SK-N-SH (cell line): Measurements from ENCODE around the gene DAB2IP. TPM values are rescaled to one million over a fixed set of nuclear protein-coding genes. Genes with fewer than 3 reads are reported as not detected.

Experiments used
- CTCF ChIA-PET: fragments of 300-600, 350-600 bp; formaldehyde crosslinking; extraction: SDS; loops from one replicate; lab custom pipeline; 2021; lab: Yijun Ruan, JAX
- POLR2A ChIA-PET: fragments of 350-600 bp; sonication (Branson Sonifier 250); formaldehyde crosslinking; extraction: SDS; loops from one replicate; lab custom pipeline; 2020; ENCODE audit warnings: antibody characterized with exemption, inconsistent platforms; lab: Yijun Ruan, JAX
- DNase-seq: peaks from one replicate; pipeline ENCODE4 v3.0.0; 2012
- H2AFZ ChIP-seq: fragments of 200-600 bp; sonication (generic); 2 replicates; pipeline ENCODE4 v1.8.1; 2016; ENCODE audit warnings: antibody characterized with exemption, mild to moderate bottlenecking, low read depth
- H3F3A ChIP-seq: fragments of 200-600 bp; sonication (generic); replicated peaks from 2 replicates; pipeline ENCODE3; 2016; ENCODE audit warnings: antibody characterized with exemption, mild to moderate bottlenecking; ENCODE audit not compliant: insufficient read depth
- H3K27ac ChIP-seq, 2 experiments: fragments of 200-500 bp in 1 of 2; fragments of 200-600 bp in 1 of 2; sonication (Bioruptor generic) in 1 of 2; sonication (generic), shearing (Covaris generic) in 1 of 2; 2 replicates each; pipeline versions ENCODE4 v1.5.1 to v1.6.1; 2014 to 2016; ENCODE audit warnings: low read depth in 2 of 2, inconsistent platforms in 1 of 2, low read length in 1 of 2, mild to moderate bottlenecking in 1 of 2, mixed read lengths in 1 of 2
- H3K27me3 ChIP-seq: fragments of 200-600 bp; sonication (generic), shearing (Covaris generic); 2 replicates; pipeline ENCODE4 v1.6.1; 2016; ENCODE audit warnings: mixed run types; ENCODE audit not compliant: insufficient read depth
- H3K36me3 ChIP-seq, 2 experiments: fragments of 200-500 bp in 1 of 2; fragments of 200-600 bp in 1 of 2; sonication (Bioruptor generic) in 1 of 2; sonication (generic) in 1 of 2; replicated peaks in 1 of 2; 2 replicates each; pipeline versions ENCODE3 to v1.5.1; 2014 to 2016; ENCODE audit warnings: low read length in 1 of 2, mild to moderate bottlenecking in 1 of 2; ENCODE audit not compliant: insufficient read depth in 2 of 2, control insufficient read depth in 1 of 2
- H3K4me1 ChIP-seq, 2 experiments: fragments of 200-500 bp in 1 of 2; fragments of 200-600 bp in 1 of 2; sonication (Bioruptor generic) in 1 of 2; sonication (generic), shearing (Covaris generic) in 1 of 2; 2 replicates each; pipeline versions ENCODE4 v1.5.1 to v1.6.1; 2014 to 2016; ENCODE audit warnings: low read depth in 1 of 2, low read length in 1 of 2, mixed run types in 1 of 2; ENCODE audit not compliant: insufficient read depth in 2 of 2, control insufficient read depth in 1 of 2
- H3K4me2 ChIP-seq: fragments of 200-600 bp; sonication (generic), shearing (Covaris generic); 2 replicates; pipeline ENCODE4 v1.6.1; 2017; ENCODE audit warnings: mixed run types
- H3K4me3 ChIP-seq, 2 experiments: fragments of 200-500 bp in 1 of 2; fragments of 200-600 bp in 1 of 2; sonication (Bioruptor generic) in 1 of 2; sonication (generic), shearing (Covaris generic) in 1 of 2; 2 replicates each; pipeline versions ENCODE4 v1.5.1 to v1.8.1; 2014 to 2016; ENCODE audit warnings: low read depth in 2 of 2, inconsistent platforms in 1 of 2, low read length in 1 of 2, mild to moderate bottlenecking in 1 of 2, mixed read lengths in 1 of 2, moderate library complexity in 1 of 2
- H3K79me2 ChIP-seq: fragments of 200-600 bp; sonication (generic); 2 replicates; pipeline ENCODE4 v1.8.1; 2017; ENCODE audit warnings: mild to moderate bottlenecking; ENCODE audit not compliant: insufficient read depth
- H3K9ac ChIP-seq: fragments of 200-600 bp; sonication (generic); 2 replicates; pipeline ENCODE4 v1.6.1; 2017; ENCODE audit warnings: mixed run types
- H3K9me2 ChIP-seq: fragments of 200-600 bp; sonication (generic); 2 replicates; pipeline ENCODE4 v1.6.1; 2017; ENCODE audit warnings: mixed run types
- H3K9me3 ChIP-seq: fragments of 200-600 bp; sonication (generic); 2 replicates; pipeline ENCODE4 v1.6.1; 2017; ENCODE audit warnings: mixed run types, mild to moderate bottlenecking, moderate library complexity
- H4K20me1 ChIP-seq: fragments of 200-600 bp; sonication (generic); 2 replicates; pipeline ENCODE4 v1.6.1; 2017; ENCODE audit warnings: mild to moderate bottlenecking, mixed run types; ENCODE audit not compliant: insufficient read depth
- CHD2 ChIP-seq: fragments of 150-350 bp; IDR thresholded peaks from 2 replicates; pipeline ENCODE4 v1.6.1; 2018; ENCODE audit warnings: low read length; ENCODE audit not compliant: partially characterized antibody
- EP300 ChIP-seq, 2 experiments: IDR thresholded peaks; 2 replicates each; pipeline versions ENCODE4 v1.4.0 to v1.6.1; 2012; ENCODE audit warnings: borderline replicate concordance in 1 of 2, low read depth in 1 of 2, low read length in 1 of 2
- EZH2phosphoT487 ChIP-seq: fragments of 200-600 bp; sonication (generic); IDR thresholded peaks from 2 replicates; pipeline ENCODE4 v1.6.1; 2017; ENCODE audit warnings: low read depth, mixed run types, mild to moderate bottlenecking, antibody characterized with exemption, moderate library complexity, borderline replicate concordance
- FOXM1 ChIP-seq: IDR thresholded peaks from 2 replicates; pipeline ENCODE4 v1.4.0; 2012; ENCODE audit warnings: low read depth, mild to moderate bottlenecking
- GABPA ChIP-seq: IDR thresholded peaks from 2 replicates; pipeline ENCODE4 v1.4.0; 2012; ENCODE audit warnings: low read depth, mild to moderate bottlenecking
- GATA2 ChIP-seq: sonication (generic); formaldehyde crosslinking; IDR thresholded peaks from 2 replicates; pipeline ENCODE4 v1.5.0; 2020; ENCODE audit warnings: mild to moderate bottlenecking, missing genetic modification reagents
- JUND ChIP-seq: IDR thresholded peaks from 2 replicates; pipeline ENCODE4 v1.4.0; 2012
- MAX ChIP-seq: IDR thresholded peaks from 2 replicates; pipeline ENCODE4 v1.4.0; 2012; ENCODE audit warnings: low read depth
- MXI1 ChIP-seq: IDR thresholded peaks from 2 replicates; pipeline ENCODE4 v1.6.1; 2012; ENCODE audit warnings: mild to moderate bottlenecking, low read depth, low read length, improper control_type of control experiment
- NFIC ChIP-seq: IDR thresholded peaks from 2 replicates; pipeline ENCODE4 v1.4.0; 2012; ENCODE audit warnings: borderline replicate concordance
- NRF1 ChIP-seq: IDR thresholded peaks from 2 replicates; pipeline ENCODE4 v1.6.1; 2012; ENCODE audit warnings: low read depth, mild to moderate bottlenecking, low read length
- RAD21 ChIP-seq: IDR thresholded peaks from 2 replicates; pipeline ENCODE4 v1.6.1; 2012; ENCODE audit warnings: mild to moderate bottlenecking, low read length
- RCOR1 ChIP-seq: fragments of 150-350 bp; IDR thresholded peaks from 2 replicates; pipeline ENCODE4 v1.6.1; 2017; ENCODE audit warnings: antibody characterized with exemption, low read length
- SMC3 ChIP-seq: IDR thresholded peaks from 2 replicates; pipeline ENCODE4 v1.6.1; 2012; ENCODE audit warnings: low read depth, low read length, improper control_type of control experiment
- TCF12 ChIP-seq: IDR thresholded peaks from 2 replicates; pipeline ENCODE4 v1.4.0; 2012
- USF1 ChIP-seq: IDR thresholded peaks from 2 replicates; pipeline ENCODE4 v1.4.0; 2012; ENCODE audit warnings: low read depth, borderline replicate concordance
- YY1 ChIP-seq: IDR thresholded peaks from 2 replicates; pipeline ENCODE4 v1.4.0; 2012; ENCODE audit warnings: low read depth, mild to moderate bottlenecking
- WGBS: methylation state at CpG from one replicate; pipeline ENCODE4 v1.1.6; 2017; ENCODE audit warnings: low lambda C conversion rate; 5-methylcytosine and 5-hydroxymethylcytosine counted together
- polyA plus RNA-seq, 3 experiments: library from polyadenylated mRNA; depleted of rRNA; stranded (reverse); fragments of >200 nt; gene quantifications; 2 replicates each; pipeline ENCODE4 v1.2.3, GENCODE V29; 2012

The DAB2IP gene
- polyA plus RNA-seq, 1 of the 3 experiments (the other 2 are of a cell fraction), result 21.4 TPM

- no peak for TF ChIP-seq MXI1
- TF ChIP-seq CHD2, result no peak
- no peak for TF ChIP-seq USF1
- TF ChIP-seq EP300 (IDR thresholded peaks at IDR 0.05; ENCODE audit: borderline replicate concordance in 1 of 2, low read depth in 1 of 2, low read length in 1 of 2), result no peak
- no peak for TF ChIP-seq GABPA
- no peak for TF ChIP-seq GATA2 (CRISPR knock-in tag)
- no peak for TF ChIP-seq SMC3
- no peak for TF ChIP-seq RCOR1
- TF ChIP-seq JUND, result no peak
- no peak for TF ChIP-seq YY1
- no peak for TF ChIP-seq TCF12
- no peak for TF ChIP-seq RAD21
- TF ChIP-seq NRF1, result no peak
- TF ChIP-seq EZH2phosphoT487, result no peak
- TF ChIP-seq MAX, result no peak
- Histone ChIP-seq H4K20me1 (peaks cover 81% of the 10 kb centered on the region), H3K9me3 (no peaks in the 10 kb centered on the region), H3K4me2 (no peak overlapping the region), H3K4me1 (peaks cover 0 to 94% of the 10 kb centered on the region in 2 experiments; a peak in 2 of 4 replicates), H3K27me3 (no peaks in the 10 kb centered on the region), H3F3A (no peaks in the 10 kb centered on the region), H2AFZ (no peak overlapping the region), H3K9me2 (no peaks in the 10 kb centered on the region), H3K4me3 (no peak overlapping the region), H3K36me3 (no peaks in the 10 kb centered on the region), H3K27ac (peak overlapping the region in 1 of 2 experiments; percentile 5; a peak in 1 of 4 replicates), H3K9ac (no peak overlapping the region), H3K79me2 (peaks cover 73% of the 10 kb centered on the region)
- POLR2A ChIA-PET, result interaction anchor here (1.7 kb wide), 1 partner anchor 21 kb away, joined by 3 read pairs; no protein-coding TSS in a partner anchor
- CTCF ChIA-PET, result interaction anchor here (0.8 to 2.0 kb wide), 5 partner anchors 19 to 176 kb away, joined by 3 to 7 read pairs (median 3); no protein-coding TSS in a partner anchor
- WGBS, result 93% methylated on average over 3 of the region's 7 CpGs
- DNase-seq, result no peak
Observed at GRCh38 chr9:121721770-121722169, 70.3 kb downstream of the DAB2IP start.

GRCh38 chr9:121725008-121725775 lies 73.8 kb downstream of the DAB2IP start:
- Histone ChIP-seq H3K27ac (peak overlapping the region; percentile 36 to 54; a peak in 2 of 4 replicates), H3K9me3 (no peaks in the 10 kb centered on the region), H3K27me3 (no peaks in the 10 kb centered on the region), H3K4me2 (0 out of 2 replicates have a peak overlapping the region, but pooled peaks have one; percentile 21), H3K79me2 (peaks cover 68% of the 10 kb centered on the region), H3K9ac (no peak overlapping the region), H3K9me2 (no peaks in the 10 kb centered on the region), H4K20me1 (peaks cover 82% of the 10 kb centered on the region), H3K4me3 (no peak overlapping the region), H2AFZ (no peak overlapping the region), H3K4me1 (peaks cover 0 to 87% of the 10 kb centered on the region in 2 experiments; a peak in 1 of 4 replicates), H3F3A (no peaks in the 10 kb centered on the region), H3K36me3 (no peaks in the 10 kb centered on the region)
- POLR2A ChIA-PET, result no interaction called here
- DNase-seq, result no peak
- CTCF ChIA-PET, result no interaction called here
- TF ChIP-seq TCF12 (peak; percentile 32; the same call in 1 of the 2 replicates), EP300 (IDR thresholded peaks at IDR 0.05; ENCODE audit: borderline replicate concordance in 1 of 2, low read depth in 1 of 2, low read length in 1 of 2) (peak in 1 of 2 experiments; percentile 19; a peak in 1 of 4 replicates), NFIC (peak; percentile 31; the same call in 1 of the 2 replicates), FOXM1 (no peak)
- 82% methylated on average over 20 of the region's 21 CpGs for WGBS
